GM12875 (cell line): ENCODE data around the gene ENKD1.

Experiments
- H3K4me3 ChIP-seq: one replicate; pipeline ENCODE4 v1.5.1; 2011; ENCODE audit warnings: low read depth, low read length, control low read depth
- TF ChIP-seq, protein P1 (sequence below): IDR thresholded peaks from 2 replicates; pipeline ENCODE4 v1.5.1; 2011; ENCODE audit warnings: low read depth, mild to moderate bottlenecking, control low read depth, inconsistent platforms, low read length, moderate library complexity, borderline replicate concordance; ENCODE audit not compliant: insufficient read depth

The ENKD1 gene

DNA sequence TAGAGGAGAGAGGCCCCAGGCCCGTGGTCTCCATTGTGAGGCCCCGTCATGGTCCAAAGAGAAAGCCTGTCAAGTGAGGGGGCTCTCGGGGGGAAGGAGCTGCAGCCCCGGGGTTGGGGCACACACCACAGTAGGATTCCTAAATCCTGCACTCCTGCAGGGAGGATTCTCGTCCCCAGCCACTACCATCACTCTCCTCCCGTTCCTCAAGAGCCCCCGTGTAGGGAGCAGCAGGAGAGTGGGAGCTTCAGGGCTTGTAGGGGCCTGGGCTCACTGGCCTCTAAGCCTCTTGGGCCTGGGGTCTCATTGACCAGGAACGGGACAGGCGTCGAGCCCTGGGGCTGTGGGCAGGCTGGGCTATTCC, 885 bp upstream of the ENKD1 start:
- TF ChIP-seq, protein P1, sequence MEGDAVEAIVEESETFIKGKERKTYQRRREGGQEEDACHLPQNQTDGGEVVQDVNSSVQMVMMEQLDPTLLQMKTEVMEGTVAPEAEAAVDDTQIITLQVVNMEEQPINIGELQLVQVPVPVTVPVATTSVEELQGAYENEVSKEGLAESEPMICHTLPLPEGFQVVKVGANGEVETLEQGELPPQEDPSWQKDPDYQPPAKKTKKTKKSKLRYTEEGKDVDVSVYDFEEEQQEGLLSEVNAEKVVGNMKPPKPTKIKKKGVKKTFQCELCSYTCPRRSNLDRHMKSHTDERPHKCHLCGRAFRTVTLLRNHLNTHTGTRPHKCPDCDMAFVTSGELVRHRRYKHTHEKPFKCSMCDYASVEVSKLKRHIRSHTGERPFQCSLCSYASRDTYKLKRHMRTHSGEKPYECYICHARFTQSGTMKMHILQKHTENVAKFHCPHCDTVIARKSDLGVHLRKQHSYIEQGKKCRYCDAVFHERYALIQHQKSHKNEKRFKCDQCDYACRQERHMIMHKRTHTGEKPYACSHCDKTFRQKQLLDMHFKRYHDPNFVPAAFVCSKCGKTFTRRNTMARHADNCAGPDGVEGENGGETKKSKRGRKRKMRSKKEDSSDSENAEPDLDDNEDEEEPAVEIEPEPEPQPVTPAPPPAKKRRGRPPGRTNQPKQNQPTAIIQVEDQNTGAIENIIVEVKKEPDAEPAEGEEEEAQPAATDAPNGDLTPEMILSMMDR: no peak
- peak overlapping the region; percentile 68 for H3K4me3 ChIP-seq

DNA sequence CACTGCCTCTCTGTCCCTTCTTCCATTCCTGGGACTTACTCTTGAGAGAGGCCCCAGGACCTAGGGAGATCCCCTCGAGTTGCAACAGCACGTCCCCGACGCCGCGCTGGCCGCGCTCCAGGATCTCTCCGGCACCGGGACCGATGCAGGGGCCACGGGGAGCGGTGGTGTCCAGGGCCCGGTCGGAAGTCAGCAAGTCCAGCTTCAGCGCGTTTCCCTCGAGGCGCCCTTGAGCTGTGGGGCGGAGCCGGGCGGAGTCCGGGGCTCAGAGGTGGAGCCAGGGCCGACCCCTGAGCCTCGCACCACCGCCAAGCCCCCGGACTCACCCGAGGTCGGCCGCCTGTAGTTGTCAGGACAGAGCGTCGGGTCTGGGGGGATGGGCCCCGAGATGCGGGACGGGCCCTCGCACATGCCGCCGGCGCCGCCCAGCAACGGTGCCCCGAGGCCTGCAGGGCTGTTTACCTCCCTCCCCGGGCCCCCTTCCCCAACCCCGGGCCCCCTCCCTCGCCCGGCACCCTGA, 458 bp downstream of the ENKD1 start:
- TF ChIP-seq, protein P1: no peak
- peak overlapping the region; percentile 68 for H3K4me3 ChIP-seq

DNA sequence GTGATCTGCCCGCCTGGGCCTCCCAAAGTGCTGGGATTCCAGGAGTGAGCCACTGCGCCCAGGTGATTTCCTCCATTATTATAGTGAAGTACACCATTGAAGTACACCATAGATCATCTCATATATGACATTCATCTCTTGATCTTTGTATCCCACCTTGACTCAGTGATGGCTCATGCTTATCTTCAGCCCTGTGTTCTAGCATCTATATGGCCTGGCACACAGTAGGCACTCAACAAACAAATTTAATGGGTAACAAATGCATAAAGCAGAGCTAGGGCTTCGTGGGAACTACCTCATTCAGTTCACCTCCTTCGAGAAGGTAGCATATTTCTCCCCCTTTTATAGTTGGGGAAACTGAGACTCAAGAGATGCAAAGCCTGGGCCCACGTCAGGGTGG, 952 bp downstream of the ENKD1 start:
- no peak overlapping the region for H3K4me3 ChIP-seq
- TF ChIP-seq, protein P1: no peak

DNA sequence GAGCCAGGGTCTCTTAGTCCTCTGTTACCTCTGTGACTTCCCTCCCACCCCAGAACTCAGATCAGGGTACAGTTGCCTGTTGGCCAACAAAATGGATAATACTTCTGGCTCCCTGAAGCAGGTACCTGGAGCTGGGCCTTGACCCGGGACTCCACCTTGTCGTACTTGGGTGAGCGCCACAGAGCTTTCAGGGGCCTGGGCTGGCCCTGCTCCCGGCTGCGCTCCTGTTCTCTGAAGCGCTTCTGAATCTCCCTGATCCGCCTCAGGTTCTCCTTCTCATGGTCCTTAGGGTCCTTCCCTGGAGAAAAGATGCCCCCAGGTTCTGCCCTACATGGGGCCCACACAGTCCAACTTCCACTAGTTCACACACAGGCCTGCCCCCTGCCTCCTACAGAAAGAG, 1.7 kb downstream of the ENKD1 start:
- no peak overlapping the region for H3K4me3 ChIP-seq
- TF ChIP-seq, protein P1: no peak

DNA sequence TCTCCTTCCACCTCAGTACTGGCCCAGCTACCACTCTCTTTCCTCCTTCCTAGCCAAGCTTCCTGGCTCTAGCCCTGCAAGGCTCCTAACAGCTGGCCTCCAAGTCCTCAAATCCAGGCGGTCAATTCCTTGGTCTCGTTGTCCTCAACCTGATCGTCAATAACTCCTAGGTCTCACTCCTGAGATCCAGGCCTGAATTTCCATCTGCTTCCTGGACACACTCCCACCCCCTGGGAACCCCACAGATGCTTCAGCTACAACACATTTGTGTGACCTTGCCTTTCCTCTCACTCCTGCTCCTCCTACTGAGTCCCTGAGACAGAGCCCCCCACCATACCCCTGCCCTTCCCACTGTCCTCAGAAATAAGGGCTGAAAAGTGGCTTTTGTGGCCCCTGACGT, 2.3 kb downstream of the ENKD1 start:
- no peak overlapping the region for H3K4me3 ChIP-seq
- TF ChIP-seq, protein P1: no peak

DNA sequence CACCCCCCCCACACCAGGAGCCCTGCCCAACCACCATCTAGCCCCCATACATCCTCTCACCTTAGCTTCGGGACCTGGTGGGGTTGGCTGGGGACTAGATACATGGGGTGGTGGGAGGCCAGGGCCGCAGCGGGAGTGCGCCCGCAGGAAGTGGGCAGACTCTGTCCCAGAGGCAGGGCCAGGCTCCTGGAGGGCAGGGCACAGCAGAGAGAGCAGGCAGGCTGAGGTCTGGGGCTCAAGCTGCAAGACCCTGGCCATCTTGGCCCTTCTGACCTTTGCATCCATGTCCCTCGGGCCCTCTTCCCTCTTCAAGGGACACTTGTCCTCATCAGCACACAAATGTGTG, 2.7 kb downstream of the ENKD1 start:
- H3K4me3 ChIP-seq: no peak overlapping the region

DNA sequence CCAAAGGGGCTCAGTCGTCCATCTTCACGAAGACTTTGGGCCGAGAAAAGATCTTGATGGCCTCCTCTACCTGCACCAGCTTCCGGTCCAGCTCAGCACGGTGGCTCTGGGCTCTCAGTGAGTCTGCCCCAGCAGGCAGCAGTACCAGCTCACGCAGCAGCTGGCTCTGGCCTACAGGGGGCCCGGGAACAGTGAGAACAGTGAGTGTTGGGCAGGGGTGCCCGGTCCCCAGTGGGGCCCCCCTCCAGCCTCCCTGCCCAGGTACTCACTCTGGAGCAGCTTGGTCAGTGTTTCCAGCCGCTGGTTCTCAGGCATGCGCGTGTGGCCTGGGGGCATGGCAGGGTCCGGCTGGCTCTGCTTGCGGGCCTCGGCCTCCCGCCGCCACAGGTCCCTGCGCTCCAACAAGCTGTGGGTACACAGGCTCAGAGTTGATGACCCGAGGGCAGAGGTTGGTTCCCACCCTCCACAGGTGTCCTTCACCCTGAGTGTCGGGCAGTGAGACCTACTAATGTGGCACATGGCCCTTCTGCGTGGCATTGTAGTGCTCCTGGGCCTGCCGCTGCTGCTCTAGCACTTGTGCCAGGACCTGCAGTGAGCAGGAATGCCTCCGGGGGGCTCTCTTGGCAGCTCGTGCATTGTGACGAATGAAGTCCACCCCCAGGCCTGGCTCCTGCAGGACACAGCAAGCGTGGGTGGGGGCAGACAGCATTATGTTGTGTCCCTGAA, 3.2 kb downstream of the ENKD1 start:
- H3K4me3 ChIP-seq: no peak overlapping the region
- TF ChIP-seq, protein P1: peak; percentile 25; the same call in 1 of the 2 replicates

More for the DNA sequence above, 2.7 kb downstream of the ENKD1 start:
- TF ChIP-seq, protein P1: no peak
